ENCODE results near the gene COL6A1. TPM values are rescaled to one million over a fixed set of nuclear protein-coding genes. Genes with fewer than 3 reads are reported as not detected.

COL6A1 gene
- total RNA-seq, 4 donors from 2014 or later: 96.1 to 213 (median 162) TPM

DNA sequence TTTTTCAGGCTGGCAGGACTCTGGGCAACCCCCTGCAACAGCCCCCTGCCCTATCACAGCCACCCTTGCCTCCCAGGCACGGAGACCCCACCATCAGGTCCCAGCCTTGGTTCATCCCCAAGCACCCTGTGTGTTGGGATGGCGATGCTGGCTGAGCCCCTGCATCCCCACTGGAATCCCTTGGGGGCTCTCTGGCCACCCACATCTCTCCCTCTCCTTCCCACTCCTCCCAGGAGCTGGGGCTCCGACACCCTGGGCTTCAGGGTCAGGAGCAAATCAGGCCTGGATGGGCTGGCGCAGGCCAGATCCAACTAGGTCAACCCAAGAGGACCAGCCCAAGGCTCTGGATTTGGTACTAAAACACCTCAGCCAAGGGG is 25.9 kb downstream of the COL6A1 start:
- Histone ChIP-seq H3K4me3 (replicated peaks in 1 of 3) (no peak overlapping the region), H3K9me3 (no peaks in the 10 kb centered on the region), H3K27ac (no peak overlapping the region), H3K36me3 (no peaks in the 10 kb centered on the region), H3K4me1 (no peaks in the 10 kb centered on the region), H3K27me3 (no peaks in the 10 kb centered on the region)
- TF ChIP-seq, protein P1, sequence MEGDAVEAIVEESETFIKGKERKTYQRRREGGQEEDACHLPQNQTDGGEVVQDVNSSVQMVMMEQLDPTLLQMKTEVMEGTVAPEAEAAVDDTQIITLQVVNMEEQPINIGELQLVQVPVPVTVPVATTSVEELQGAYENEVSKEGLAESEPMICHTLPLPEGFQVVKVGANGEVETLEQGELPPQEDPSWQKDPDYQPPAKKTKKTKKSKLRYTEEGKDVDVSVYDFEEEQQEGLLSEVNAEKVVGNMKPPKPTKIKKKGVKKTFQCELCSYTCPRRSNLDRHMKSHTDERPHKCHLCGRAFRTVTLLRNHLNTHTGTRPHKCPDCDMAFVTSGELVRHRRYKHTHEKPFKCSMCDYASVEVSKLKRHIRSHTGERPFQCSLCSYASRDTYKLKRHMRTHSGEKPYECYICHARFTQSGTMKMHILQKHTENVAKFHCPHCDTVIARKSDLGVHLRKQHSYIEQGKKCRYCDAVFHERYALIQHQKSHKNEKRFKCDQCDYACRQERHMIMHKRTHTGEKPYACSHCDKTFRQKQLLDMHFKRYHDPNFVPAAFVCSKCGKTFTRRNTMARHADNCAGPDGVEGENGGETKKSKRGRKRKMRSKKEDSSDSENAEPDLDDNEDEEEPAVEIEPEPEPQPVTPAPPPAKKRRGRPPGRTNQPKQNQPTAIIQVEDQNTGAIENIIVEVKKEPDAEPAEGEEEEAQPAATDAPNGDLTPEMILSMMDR (IDR thresholded peaks at IDR 0.05): no peak
- no peak for TF ChIP-seq POLR2A (IDR thresholded peaks at IDR 0.05)
- no peak for DNase-seq
- WGBS, 2 donors: 90 to 100% methylated on average over 2 to 4 of the region's 4 CpGs
- intact Hi-C loops (cut with DNase I): no loop called here

DNA sequence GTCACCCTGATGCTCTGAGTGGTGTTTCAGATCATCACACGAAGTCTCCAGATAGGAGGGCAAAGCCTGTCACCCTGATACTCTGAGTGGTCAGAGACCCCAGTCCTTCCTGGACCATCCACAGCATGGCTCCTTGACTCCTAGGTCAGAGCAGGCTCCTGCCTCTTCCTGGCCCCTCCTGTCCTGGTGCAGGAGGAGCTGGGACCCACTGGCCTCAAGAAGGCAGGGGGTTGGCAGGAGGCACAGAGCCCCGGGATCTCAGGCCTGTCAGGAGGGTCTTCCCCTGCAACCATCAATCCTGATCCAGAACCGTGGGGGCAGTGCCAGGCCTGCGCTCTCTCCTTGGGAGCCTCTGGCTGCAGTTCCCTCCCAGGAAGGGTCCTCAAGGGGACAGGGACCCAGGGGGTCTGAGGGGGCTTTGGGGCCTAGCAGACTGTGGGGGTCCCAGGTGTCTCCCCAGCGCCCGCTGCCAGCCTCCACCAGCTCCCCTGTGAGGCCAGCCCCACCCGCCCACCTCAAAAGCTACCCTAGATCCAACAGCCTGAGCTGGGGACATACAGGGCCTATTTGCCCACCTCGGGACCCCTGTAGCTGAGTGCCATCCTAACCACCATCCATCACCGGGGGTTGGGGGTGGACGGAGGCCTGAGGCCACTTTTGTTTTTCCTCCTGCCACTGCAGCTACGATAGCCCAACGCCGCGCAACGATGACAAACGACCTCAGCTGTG is 27.5 kb downstream of the COL6A1 start:
- H3K36me3 ChIP-seq: no peaks in the 10 kb centered on the region
- H3K27me3 ChIP-seq: no peaks in the 10 kb centered on the region
- no peak for TF ChIP-seq POLR2A (IDR thresholded peaks at IDR 0.05)
- TF ChIP-seq, protein P1 (IDR thresholded peaks at IDR 0.05): no peak
- H3K9me3 ChIP-seq: no peaks in the 10 kb centered on the region
- intact Hi-C loops (cut with DNase I): no loop called here
- H3K4me3 ChIP-seq (replicated peaks in 1 of 3): no peak overlapping the region
- no peak for DNase-seq
- WGBS, 2 donors: 69 to 72% methylated on average over 10 to 12 of the region's 16 CpGs
- no peaks in the 10 kb centered on the region for H3K4me1 ChIP-seq
- no peak overlapping the region for H3K27ac ChIP-seq

DNA sequence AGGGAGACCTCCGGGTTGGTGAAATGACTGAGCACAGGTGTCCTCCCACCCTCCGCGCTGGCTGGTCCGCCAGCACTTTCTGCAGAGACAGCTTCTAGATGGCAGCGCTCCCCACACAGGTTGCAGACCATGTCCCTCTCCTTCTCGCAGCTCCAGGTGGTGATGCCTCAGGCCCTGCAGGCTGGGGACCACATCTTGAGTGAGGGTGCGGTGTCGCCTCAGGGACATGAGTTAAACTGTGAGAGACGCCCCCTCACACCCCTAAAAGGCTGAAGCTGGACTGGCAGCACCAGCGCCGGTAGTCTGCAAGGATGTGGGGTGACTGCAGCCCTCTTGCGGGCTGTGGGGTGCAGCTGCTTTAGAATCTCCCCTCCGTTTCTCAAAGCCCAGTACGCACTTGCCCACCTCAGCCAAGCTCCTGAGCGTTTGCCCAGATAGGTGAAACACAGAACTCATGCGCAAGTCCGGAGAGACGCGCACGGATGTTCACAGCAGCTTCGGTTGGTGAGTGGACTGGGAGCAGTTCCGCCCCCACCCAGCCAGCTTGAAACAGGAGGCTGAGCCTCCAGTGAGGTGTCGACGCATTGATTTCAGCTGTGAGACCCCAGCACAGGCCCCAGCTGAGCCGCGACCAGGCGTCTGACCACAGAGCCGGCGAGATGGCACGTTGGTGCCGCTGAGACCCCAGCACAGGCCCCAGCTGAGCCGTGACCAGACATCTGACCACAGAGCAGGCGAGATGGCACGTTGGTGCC is 28.6 kb downstream of the COL6A1 start:
- no peaks in the 10 kb centered on the region for H3K4me1 ChIP-seq
- no peak overlapping the region for H3K27ac ChIP-seq
- no peaks in the 10 kb centered on the region for H3K27me3 ChIP-seq
- intact Hi-C loops (cut with DNase I): no loop called here
- TF ChIP-seq, protein P1 (IDR thresholded peaks at IDR 0.05): no peak
- TF ChIP-seq POLR2A (IDR thresholded peaks at IDR 0.05): no peak
- H3K36me3 ChIP-seq: no peaks in the 10 kb centered on the region
- WGBS, 2 donors: 86 to 90% methylated on average over 17 to 30 of the region's 34 CpGs
- DNase-seq: no peak
- no peaks in the 10 kb centered on the region for H3K9me3 ChIP-seq
- H3K4me3 ChIP-seq (replicated peaks in 1 of 3): no peak overlapping the region

DNA sequence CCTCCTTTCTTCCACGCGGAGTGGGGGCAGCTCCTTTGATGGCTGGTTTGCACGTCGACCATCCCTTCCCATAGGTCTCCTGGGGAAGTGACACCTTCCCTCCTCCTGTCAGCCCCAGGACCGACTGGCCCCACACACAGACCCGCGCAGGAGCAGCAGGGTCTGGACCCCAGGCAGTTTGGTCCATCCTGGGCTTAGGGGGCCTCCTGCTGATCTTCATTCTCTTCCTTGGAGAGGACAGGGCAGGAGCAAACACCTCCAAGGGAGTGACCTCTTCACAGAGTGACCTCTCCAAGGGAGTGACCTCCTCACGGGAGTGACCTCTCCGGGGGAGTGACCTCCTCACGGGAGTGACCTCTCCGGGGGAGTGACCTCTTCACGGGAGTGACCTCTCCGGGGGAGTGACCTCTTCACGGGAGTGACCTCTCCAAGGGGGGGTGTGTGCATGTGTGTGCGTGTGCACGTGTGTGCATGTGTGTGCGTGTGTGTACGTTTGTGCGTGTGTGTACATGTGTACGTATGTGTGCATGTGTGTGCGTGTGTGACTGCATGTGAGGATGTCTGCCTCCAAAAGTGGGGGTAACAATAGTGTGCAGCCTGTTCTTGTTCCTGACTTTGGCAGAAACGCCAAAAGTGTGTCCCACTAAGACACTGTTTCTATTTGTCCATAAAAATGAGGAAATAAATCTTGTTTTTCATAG is 29.8 kb downstream of the COL6A1 start:
- 73 to 83% methylated on average over 19 to 21 of the region's 22 CpGs for WGBS, 2 donors
- H3K36me3 ChIP-seq: no peaks in the 10 kb centered on the region
- no peaks in the 10 kb centered on the region for H3K27me3 ChIP-seq
- H3K27ac ChIP-seq: no peak overlapping the region
- H3K4me3 ChIP-seq (replicated peaks in 1 of 3): no peak overlapping the region
- DNase-seq: no peak
- no peak for TF ChIP-seq POLR2A (IDR thresholded peaks at IDR 0.05)
- TF ChIP-seq, protein P1 (IDR thresholded peaks at IDR 0.05): no peak
- intact Hi-C loops (cut with DNase I): no loop called here
- H3K9me3 ChIP-seq: no peaks in the 10 kb centered on the region
- no peaks in the 10 kb centered on the region for H3K4me1 ChIP-seq
